ENCODE measurements around the gene ZBTB17. TPM values are rescaled to one million over a fixed set of nuclear protein-coding genes. Genes with fewer than 3 reads are reported as not detected.

The ZBTB17 gene
- total and polyA plus RNA-seq, 9 of the 15 experiments (the other 6 are each of a cell fraction or from before 2014, with no cell fraction given): 1.1 to 53.4 (median 29.6) TPM

- in situ Hi-C loops (cut with MboI): no loop called here
- Histone ChIP-seq H3K9ac (ENCODE audit: insufficient read depth in 1 of 2, low read depth in 2 of 2, low read length in 2 of 2) (peak overlapping the region; percentile 81 to 82), H4K20me1 (replicated peaks; ENCODE audit: control insufficient read depth, insufficient read depth, low read length) (peaks cover 4% of the 10 kb centered on the region; the same call in 1 of the 2 replicates), H3K4me2 (ENCODE audit: insufficient read depth, low read length) (peak overlapping the region; percentile 73), H3K9me3 (replicated peaks; ENCODE audit: control insufficient read depth, insufficient read depth, low read depth, low read length) (no peaks in the 10 kb centered on the region), H3K4me3 (no peak overlapping the region), H3K4me1 (replicated peaks in 1 of 2; ENCODE audit: control insufficient read depth in 2 of 2, insufficient read depth in 2 of 2, low read length in 2 of 2) (peaks cover 60 to 63% of the 10 kb centered on the region in 2 experiments), H3K27me3 (ENCODE audit: control insufficient read depth in 2 of 2, insufficient read depth in 2 of 2, low read length in 2 of 2) (no peaks in the 10 kb centered on the region), H3K79me2 (ENCODE audit: control insufficient read depth, insufficient read depth, low read length) (peaks cover 76% of the 10 kb centered on the region), H3K27ac (ENCODE audit: extremely low read depth, low read depth, low read length) (peak overlapping the region; percentile 97), H2AFZ (ENCODE audit: low read depth, low read length) (no peak overlapping the region), H3K9me1 (ENCODE audit: control insufficient read depth, insufficient read depth, low read length) (peaks cover 8% of the 10 kb centered on the region), H3K36me3 (ENCODE audit: control insufficient read depth, insufficient read depth, low read length) (peaks cover 51% of the 10 kb centered on the region; the same call in 2 of the 3 replicates)
- intact Hi-C loops (cut with micrococcal nuclease): loop anchor here (5.0 kb wide), 2 partner anchors 42 to 63 kb away; no protein-coding TSS in a partner anchor
- no TSS peak for BruUV-seq (replicated peaks)
- no peak for ATAC-seq
- DNase-seq (ENCODE audit: extremely low read depth in 1 of 4, low spot score in 3 of 4): no peak
- TF ChIP-seq ZBTB49 (CRISPR knock-in tag; IDR thresholded peaks at IDR 0.05; ENCODE audit: borderline replicate concordance) (0 out of 2 replicates have a peak, but pooled peaks have one; percentile 41), ZNF232 (CRISPR knock-in tag; IDR thresholded peaks at IDR 0.05) (0 out of 2 replicates have a peak, but pooled peaks have one; percentile 59), SRSF3 (IDR thresholded peaks at IDR 0.05; ENCODE audit: insufficient read depth, low read length) (0 out of 2 replicates have a peak, but pooled peaks have one; percentile 55)
- TF ChIP-seq, protein P1, sequence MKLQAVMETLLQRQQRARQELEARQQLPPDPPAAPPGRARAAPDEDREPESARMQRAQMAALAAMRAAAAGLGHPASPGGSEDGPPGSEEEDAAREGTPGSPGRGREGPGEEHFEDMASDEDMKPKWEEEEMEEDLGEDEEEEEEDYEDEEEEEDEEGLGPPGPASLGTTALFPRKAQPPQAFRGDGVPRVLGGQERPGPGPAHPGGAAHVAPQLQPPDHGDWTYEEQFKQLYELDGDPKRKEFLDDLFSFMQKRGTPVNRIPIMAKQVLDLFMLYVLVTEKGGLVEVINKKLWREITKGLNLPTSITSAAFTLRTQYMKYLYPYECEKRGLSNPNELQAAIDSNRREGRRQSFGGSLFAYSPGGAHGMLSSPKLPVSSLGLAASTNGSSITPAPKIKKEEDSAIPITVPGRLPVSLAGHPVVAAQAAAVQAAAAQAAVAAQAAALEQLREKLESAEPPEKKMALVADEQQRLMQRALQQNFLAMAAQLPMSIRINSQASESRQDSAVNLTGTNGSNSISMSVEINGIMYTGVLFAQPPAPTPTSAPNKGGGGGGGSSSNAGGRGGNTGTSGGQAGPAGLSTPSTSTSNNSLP (IDR thresholded peaks at IDR 0.05; ENCODE audit: borderline replicate concordance, low read depth, low read length): no peak
- ChIA-PET POLR2A (interaction anchor here (0.7 to 3.3 kb wide), 7 partner anchors 10 to 158 kb away, joined by 3 to 20 read pairs (median 3); partner anchors contain the start of gene ZBTB17), CTCF (ENCODE audit: low intra/inter-chr PET ratio) (no interaction called here)
- WGBS (ENCODE audit: insufficient coverage, low coverage, missing lambda C conversion rate): 79% methylated on average over 4 of the region's 4 CpGs
- FAIRE-seq: no peak
Observed at GRCh38 chr1:15950302-15950701, 25.6 kb downstream of the ZBTB17 start.

Measured in K562 (cell line).